ENCODE measurements around the gene LRMDA.
"Not testable (repeated sequence)": the region's sequence is repeated elsewhere in the genome, so short reads cannot be mapped to it uniquely, and the experiment has no call there.

- not testable (repeated sequence) for TF ChIP-seq CTCF (CRISPR knock-in tag; IDR thresholded peaks at IDR 0.05); FOXA1 (IDR thresholded peaks at IDR 0.05); FOXA1 (CRISPR knock-in tag; IDR thresholded peaks at IDR 0.05); ZNF441 (CRISPR knock-in tag; IDR thresholded peaks at IDR 0.05; ENCODE audit: borderline replicate concordance); ZFP1 (CRISPR knock-in tag; IDR thresholded peaks at IDR 0.05); MTF1 (CRISPR knock-in tag; IDR thresholded peaks at IDR 0.05); THYN1 (CRISPR knock-in tag; IDR thresholded peaks at IDR 0.05; ENCODE audit: borderline replicate concordance, low read depth); REST (IDR thresholded peaks at IDR 0.05; ENCODE audit: borderline replicate concordance in 1 of 2, low read depth in 1 of 2, low read length in 2 of 2); BCL3 (CRISPR knock-in tag; IDR thresholded peaks at IDR 0.05); CHD4 (IDR thresholded peaks at IDR 0.05; ENCODE audit: borderline replicate concordance, low read length); NFIC (IDR thresholded peaks at IDR 0.05; ENCODE audit: low read length); POLR2A (IDR thresholded peaks at IDR 0.05; ENCODE audit: insufficient read depth in 1 of 2, low read depth in 2 of 2, low read length in 2 of 2)
Measured at GRCh38 chr10:76584466-76584865, 1153.0 kb downstream of the LRMDA start.

Measured in HepG2 (cell line).